ENCODE data around the gene SETD3. TPM values are rescaled to one million over a fixed set of nuclear protein-coding genes. Genes with fewer than 3 reads are reported as not detected.

SETD3 gene
- total and polyA plus RNA-seq, 2 donors (not counting 1 experiment from before 2014, with no cell fraction given): 11.0 to 32.1 TPM

GRCh38 chr14:99519347-99519881 is 38.8 kb upstream of the SETD3 start:
- intact Hi-C loops (cut with micrococcal nuclease): no loop called here
- Histone ChIP-seq H3K9me3 (ENCODE audit: control extremely low read depth in 1 of 3, control insufficient read depth in 2 of 3, insufficient read depth in 1 of 3, low read length in 2 of 3) (no peaks in the 10 kb centered on the region), H3K79me2 (ENCODE audit: control insufficient read depth, insufficient read depth, low read length) (no peaks in the 10 kb centered on the region), H3K27ac (ENCODE audit: low read length in 2 of 2) (no peak overlapping the region), H2AFZ (ENCODE audit: insufficient read depth, low read depth, low read length, poor library complexity, severe bottlenecking) (no peak overlapping the region), H4K20me1 (ENCODE audit: control insufficient read depth, insufficient read depth, low read length, poor library complexity, severe bottlenecking) (no peaks in the 10 kb centered on the region), H3K27me3 (replicated peaks in 1 of 4; ENCODE audit: control extremely low read depth in 1 of 4, control insufficient read depth in 3 of 4, insufficient read depth in 4 of 4, low read length in 3 of 4) (no peaks in the 10 kb centered on the region), H3K4me2 (replicated peaks; ENCODE audit: low read depth, low read length, poor library complexity, severe bottlenecking) (no peak overlapping the region), H3K4me1 (ENCODE audit: control insufficient read depth in 2 of 2, insufficient read depth in 2 of 2, low read length in 2 of 2) (no peaks in the 10 kb centered on the region), H3K4me3 (ENCODE audit: control extremely low read depth in 1 of 5, extremely low read depth in 1 of 5, insufficient read depth in 1 of 5, low read depth in 2 of 5, low read length in 4 of 5) (no peak overlapping the region), H3K36me3 (replicated peaks in 1 of 2; ENCODE audit: control extremely low read depth in 1 of 2, control insufficient read depth in 1 of 2, extremely low read depth in 1 of 2, insufficient read depth in 2 of 2, low read length in 1 of 2) (no peaks in the 10 kb centered on the region), H3K9ac (ENCODE audit: low read length) (no peak overlapping the region)
- Mint-ChIP-seq H3K27ac (no peak overlapping the region), H3K4me1 (no peaks in the 10 kb centered on the region), H3K9me3 (ENCODE audit: insufficient read depth) (no peaks in the 10 kb centered on the region), H3K4me3 (no peak overlapping the region), H3K27me3 (no peaks in the 10 kb centered on the region)
- 92% methylated on average over 8 of the region's 8 CpGs for WGBS (ENCODE audit: insufficient coverage)
- ChIA-PET POLR2A (no interaction called here), CTCF (interaction anchor here (0.7 to 1.2 kb wide), 5 partner anchors 10 to 906 kb away, joined by 3 to 6 read pairs (median 3); no protein-coding TSS in a partner anchor)
- no peak for DNase-seq
- ATAC-seq (ENCODE audit: low read depth): no peak
- TF ChIP-seq CTCF (IDR thresholded peaks at IDR 0.05) (no peak), EZH2 (IDR thresholded peaks at IDR 0.05; ENCODE audit: borderline replicate concordance, insufficient read depth, low read depth, low read length, poor library complexity, severe bottlenecking) (no peak)

- Histone ChIP-seq H3K9ac (ENCODE audit: low read length) (no peak overlapping the region), H3K4me2 (replicated peaks; ENCODE audit: low read depth, low read length, poor library complexity, severe bottlenecking) (no peak overlapping the region), H3K4me1 (ENCODE audit: control insufficient read depth in 2 of 2, insufficient read depth in 2 of 2, low read length in 2 of 2) (no peaks in the 10 kb centered on the region), H3K27ac (ENCODE audit: low read length in 2 of 2) (no peak overlapping the region), H3K27me3 (replicated peaks in 1 of 4; ENCODE audit: control extremely low read depth in 1 of 4, control insufficient read depth in 3 of 4, insufficient read depth in 4 of 4, low read length in 3 of 4) (no peaks in the 10 kb centered on the region), H3K9me3 (ENCODE audit: control extremely low read depth in 1 of 3, control insufficient read depth in 2 of 3, insufficient read depth in 1 of 3, low read length in 2 of 3) (no peaks in the 10 kb centered on the region), H3K4me3 (ENCODE audit: control extremely low read depth in 1 of 5, extremely low read depth in 1 of 5, insufficient read depth in 1 of 5, low read depth in 2 of 5, low read length in 4 of 5) (no peak overlapping the region), H3K79me2 (ENCODE audit: control insufficient read depth, insufficient read depth, low read length) (no peaks in the 10 kb centered on the region), H4K20me1 (ENCODE audit: control insufficient read depth, insufficient read depth, low read length, poor library complexity, severe bottlenecking) (no peaks in the 10 kb centered on the region), H2AFZ (ENCODE audit: insufficient read depth, low read depth, low read length, poor library complexity, severe bottlenecking) (no peak overlapping the region), H3K36me3 (replicated peaks in 1 of 2; ENCODE audit: control extremely low read depth in 1 of 2, control insufficient read depth in 1 of 2, extremely low read depth in 1 of 2, insufficient read depth in 2 of 2, low read length in 1 of 2) (no peaks in the 10 kb centered on the region)
- ChIA-PET POLR2A (no interaction called here), CTCF (interaction anchor here (0.7 to 1.9 kb wide), 8 partner anchors 10 to 906 kb away, joined by 3 to 6 read pairs (median 4); no protein-coding TSS in a partner anchor)
- no peak overlapping the region for H3K4me3 Mint-ChIP-seq
- ATAC-seq (ENCODE audit: low read depth) (peak; percentile 87), DNase-seq (peak; percentile 78)
- intact Hi-C loops (cut with micrococcal nuclease): loop anchor here (1.0 kb wide), 1 partner anchor 111 kb away; no protein-coding TSS in a partner anchor
- TF ChIP-seq CTCF (IDR thresholded peaks at IDR 0.05) (peak; percentile 94), EZH2 (IDR thresholded peaks at IDR 0.05; ENCODE audit: borderline replicate concordance, insufficient read depth, low read depth, low read length, poor library complexity, severe bottlenecking) (no peak)
- H3K27me3 Mint-ChIP-seq: no peaks in the 10 kb centered on the region
- WGBS (ENCODE audit: insufficient coverage): 37% methylated on average over 19 of the region's 21 CpGs
- H3K9me3 Mint-ChIP-seq (ENCODE audit: insufficient read depth): no peaks in the 10 kb centered on the region
- no peak overlapping the region for H3K27ac Mint-ChIP-seq
- H3K4me1 Mint-ChIP-seq: no peaks in the 10 kb centered on the region
Measured at GRCh38 chr14:99518441-99519346, 38.0 kb upstream of the SETD3 start.
